Smooth muscle cell (in vitro differentiated cells): ENCODE results near the gene TBL1X. TPM values are rescaled to one million over a fixed set of nuclear protein-coding genes. Genes with fewer than 3 reads are reported as not detected.

Source experiments
- DNase-seq: peaks from one replicate; lab custom pipeline; 2025; ENCODE audit not compliant: unreplicated experiment; lab: John Stamatoyannopoulos, UW
- H2AFZ ChIP-seq: fragments of 200-600 bp; sonication (generic); 2 replicates; pipeline ENCODE4 v1.6.0; 2016; ENCODE audit warnings: antibody characterized with exemption, low read depth, mild to moderate bottlenecking
- H3F3A ChIP-seq: fragments of 200-600 bp; sonication (generic); 2 replicates; pipeline ENCODE4 v1.6.0; 2017; ENCODE audit warnings: antibody characterized with exemption, low read depth
- H3K27ac ChIP-seq: fragments of 200-600 bp; sonication (generic); 2 replicates; pipeline ENCODE4 v1.5.1; 2016; ENCODE audit warnings: low read depth, mild to moderate bottlenecking
- H3K27me3 ChIP-seq: fragments of 200-600 bp; sonication (generic); 2 replicates; pipeline ENCODE4 v1.6.1; 2016; ENCODE audit warnings: low read depth, mild to moderate bottlenecking
- H3K36me3 ChIP-seq: fragments of 200-600 bp; sonication (generic); 2 replicates; pipeline ENCODE4 v1.5.1; 2016; ENCODE audit warnings: low read depth
- H3K4me1 ChIP-seq: fragments of 200-600 bp; sonication (generic); 2 replicates; pipeline ENCODE4 v1.5.1; 2016; ENCODE audit warnings: low read depth
- H3K4me2 ChIP-seq: fragments of 200-600 bp; sonication (generic); 2 replicates; pipeline ENCODE4 v1.6.0; 2016; ENCODE audit warnings: mild to moderate bottlenecking
- H3K4me3 ChIP-seq: fragments of 200-600 bp; sonication (generic); 2 replicates; pipeline ENCODE4 v1.5.1; 2016; ENCODE audit warnings: mild to moderate bottlenecking
- H3K79me2 ChIP-seq: fragments of 200-600 bp; sonication (generic); 2 replicates; pipeline ENCODE4 v1.6.0; 2016; ENCODE audit warnings: low read depth, mild to moderate bottlenecking
- H3K9ac ChIP-seq: fragments of 200-600 bp; sonication (generic); 2 replicates; pipeline ENCODE4 v1.6.0; 2016; ENCODE audit warnings: low read depth
- H3K9me3 ChIP-seq: fragments of 200-600 bp; sonication (generic); replicated peaks from 2 replicates; pipeline ENCODE4 v1.5.1; 2016; ENCODE audit warnings: low read depth
- H4K20me1 ChIP-seq: fragments of 200-600 bp; sonication (generic); 2 replicates; pipeline ENCODE4 v1.6.0; 2016; ENCODE audit warnings: low read depth
- CTCF ChIP-seq: fragments of 200-600 bp; sonication (generic); IDR thresholded peaks from 2 replicates; pipeline ENCODE4 v1.5.1; 2017; ENCODE audit warnings: borderline replicate concordance, mild to moderate bottlenecking, antibody characterized with exemption; ENCODE audit not compliant: insufficient read depth, poor library complexity, severe bottlenecking
- WGBS: methylation state at CpG from one replicate; pipeline ENCODE4 v1.1.7; 2016; ENCODE audit warnings: low lambda C conversion rate; 5-methylcytosine and 5-hydroxymethylcytosine counted together
- polyA plus RNA-seq: library from polyadenylated mRNA; unstranded; fragments of >200 nt; fragmentation: Nextera tagmentation; extraction: Ambion mirVana; gene quantifications from 2 replicates; pipeline ENCODE4 v1.2.1, GENCODE V29; 2016
- total RNA-seq: library from RNA; depleted of rRNA; stranded (reverse); fragments of >200 nt; gene quantifications from 2 replicates; pipeline ENCODE4 v1.2.3, GENCODE V29; 2014

The TBL1X gene
- total and polyA plus RNA-seq, 2 experiments from 2014 or later = 9.0 to 9.8 TPM

- DNase-seq = no peak
- no peak overlapping the region for H3K9ac ChIP-seq
- H3K27ac ChIP-seq = no peak overlapping the region
- H3K9me3 ChIP-seq = no peaks in the 10 kb centered on the region
- no peaks in the 10 kb centered on the region for H3K27me3 ChIP-seq
- no peak for TF ChIP-seq CTCF
- no peak overlapping the region for H2AFZ ChIP-seq
- no peak overlapping the region for H3K4me3 ChIP-seq
- no peaks in the 10 kb centered on the region for H3K36me3 ChIP-seq
- H3K4me1 ChIP-seq = no peaks in the 10 kb centered on the region
- no peaks in the 10 kb centered on the region for H3K79me2 ChIP-seq
- H4K20me1 ChIP-seq = no peaks in the 10 kb centered on the region
- no peaks in the 10 kb centered on the region for H3F3A ChIP-seq
- 95% methylated on average over 27 of the region's 27 CpGs for WGBS
- no peak overlapping the region for H3K4me2 ChIP-seq
These were observed 223.0 kb downstream of the TBL1X start for GRCh38 chrX:9687899-9688298.

GRCh38 chrX:9688833-9689232, 224.0 kb downstream of the TBL1X start:
- Histone ChIP-seq H3K27ac (no peak overlapping the region), H3K9ac (no peak overlapping the region), H2AFZ (no peak overlapping the region), H3K4me3 (no peak overlapping the region), H4K20me1 (no peaks in the 10 kb centered on the region), H3F3A (no peaks in the 10 kb centered on the region), H3K4me1 (no peaks in the 10 kb centered on the region), H3K4me2 (no peak overlapping the region), H3K79me2 (no peaks in the 10 kb centered on the region), H3K27me3 (no peaks in the 10 kb centered on the region), H3K36me3 (no peaks in the 10 kb centered on the region), H3K9me3 (no peaks in the 10 kb centered on the region)
- 96% methylated on average over 24 of the region's 24 CpGs for WGBS
- no peak for DNase-seq
- TF ChIP-seq CTCF = no peak

- DNase-seq = no peak
- H3K4me3 ChIP-seq = no peak overlapping the region
- no peaks in the 10 kb centered on the region for H3K27me3 ChIP-seq
- no peak overlapping the region for H3K9ac ChIP-seq
- no peaks in the 10 kb centered on the region for H3F3A ChIP-seq
- H3K27ac ChIP-seq = no peak overlapping the region
- H3K9me3 ChIP-seq = no peaks in the 10 kb centered on the region
- no peaks in the 10 kb centered on the region for H3K36me3 ChIP-seq
- H3K79me2 ChIP-seq = no peaks in the 10 kb centered on the region
- H3K4me2 ChIP-seq = no peak overlapping the region
- no peaks in the 10 kb centered on the region for H4K20me1 ChIP-seq
- no peak overlapping the region for H2AFZ ChIP-seq
- no peak for TF ChIP-seq CTCF
- 79% methylated on average over 5 of the region's 5 CpGs for WGBS
- H3K4me1 ChIP-seq = no peaks in the 10 kb centered on the region
These were observed 225.2 kb downstream of the TBL1X start for GRCh38 chrX:9690046-9690445.

DNA sequence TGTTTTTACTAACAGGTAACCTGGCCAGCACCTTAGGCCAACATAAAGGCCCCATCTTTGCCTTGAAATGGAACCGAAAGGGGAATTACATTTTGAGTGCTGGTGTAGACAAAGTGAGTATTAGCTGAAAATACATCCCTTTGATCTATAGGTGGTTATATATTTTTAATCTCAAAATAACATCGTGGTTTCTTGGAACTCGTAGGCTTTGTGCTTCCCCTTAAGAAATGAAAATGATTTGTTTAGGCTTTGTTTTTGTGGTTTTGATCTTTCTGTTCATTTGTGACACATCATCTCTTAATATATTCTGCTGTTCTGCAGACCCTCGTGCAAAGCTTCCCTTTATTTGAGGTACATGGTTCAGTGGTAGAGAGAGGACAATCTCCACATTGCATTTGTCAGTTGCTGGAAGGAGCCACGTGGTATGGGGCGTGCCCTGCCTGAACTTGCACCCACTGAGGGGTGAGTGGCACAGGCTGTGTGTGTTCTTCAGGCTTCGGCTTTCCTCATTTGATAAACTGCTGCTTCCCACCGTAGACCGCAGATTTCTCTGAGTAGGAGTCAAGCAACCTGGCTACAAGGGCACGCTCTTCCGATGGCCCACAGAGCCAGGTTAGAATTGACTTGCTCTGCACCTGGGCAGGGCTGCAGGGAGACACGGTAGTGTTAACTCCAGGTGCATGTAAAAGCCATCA, 228.6 kb downstream of the TBL1X start:
- Histone ChIP-seq H3K9me3 (no peaks in the 10 kb centered on the region), H4K20me1 (no peaks in the 10 kb centered on the region), H3K79me2 (no peaks in the 10 kb centered on the region), H3K4me2 (no peak overlapping the region), H3K27ac (no peak overlapping the region), H3K36me3 (no peaks in the 10 kb centered on the region), H3K27me3 (no peaks in the 10 kb centered on the region), H3K4me1 (no peaks in the 10 kb centered on the region), H3K4me3 (no peak overlapping the region), H3K9ac (no peak overlapping the region), H3F3A (no peaks in the 10 kb centered on the region), H2AFZ (no peak overlapping the region)
- no peak for TF ChIP-seq CTCF
- no peak for DNase-seq
- WGBS = 78% methylated on average over 12 of the region's 12 CpGs
